Measurements from ENCODE around the gene METTL16.
A peak's percentile ranks its signal among the peaks of the same experiment; 100 is the strongest.

Gene METTL16

GRCh38 chr17:2418572-2418971 lies 93.1 kb downstream of the METTL16 start:
- H3K4me3 ChIP-seq (ENCODE audit: low read depth, low read length): no peak overlapping the region
- DNase-seq (ENCODE audit: low read depth, low spot score): no peak
- no peak for TF ChIP-seq CTCF (IDR thresholded peaks at IDR 0.05; ENCODE audit: low read depth, low read length)
- in situ Hi-C loops (cut with HindIII; ENCODE audit: low sequenced_read_pairs): no loop called here

GRCh38 chr17:2416010-2416734 lies 95.5 kb downstream of the METTL16 start:
- in situ Hi-C loops (cut with HindIII; ENCODE audit: low sequenced_read_pairs): no loop called here
- peak; percentile 91 for DNase-seq (ENCODE audit: low read depth, low spot score)
- TF ChIP-seq CTCF (IDR thresholded peaks at IDR 0.05; ENCODE audit: low read depth, low read length): peak; percentile 93
- no peak overlapping the region for H3K4me3 ChIP-seq (ENCODE audit: low read depth, low read length)

GRCh38 chr17:2415081-2415480 lies 96.6 kb downstream of the METTL16 start:
- DNase-seq (ENCODE audit: low read depth, low spot score): no peak
- H3K4me3 ChIP-seq (ENCODE audit: low read depth, low read length): no peak overlapping the region
- in situ Hi-C loops (cut with HindIII; ENCODE audit: low sequenced_read_pairs): no loop called here
- no peak for TF ChIP-seq CTCF (IDR thresholded peaks at IDR 0.05; ENCODE audit: low read depth, low read length)

- in situ Hi-C loops (cut with HindIII; ENCODE audit: low sequenced_read_pairs): no loop called here
- no peak for DNase-seq (ENCODE audit: low read depth, low spot score)
Observed at GRCh38 chr17:2414446-2415064, 97.1 kb downstream of the METTL16 start.

GRCh38 chr17:2412561-2413021 lies 99.1 kb downstream of the METTL16 start:
- no peak overlapping the region for H3K4me3 ChIP-seq (ENCODE audit: low read depth, low read length)
- in situ Hi-C loops (cut with HindIII; ENCODE audit: low sequenced_read_pairs): no loop called here
- DNase-seq (ENCODE audit: low read depth, low spot score): peak; percentile 54
- peak; percentile 33 for TF ChIP-seq CTCF (IDR thresholded peaks at IDR 0.05; ENCODE audit: low read depth, low read length)

More at GRCh38 chr17:2414446-2415064, 97.1 kb downstream of the METTL16 start:
- no peak overlapping the region for H3K4me3 ChIP-seq (ENCODE audit: low read depth, low read length)
- no peak for TF ChIP-seq CTCF (IDR thresholded peaks at IDR 0.05; ENCODE audit: low read depth, low read length)

- no peak for TF ChIP-seq CTCF (IDR thresholded peaks at IDR 0.05; ENCODE audit: low read depth, low read length)
- DNase-seq (ENCODE audit: low read depth, low spot score): no peak
- in situ Hi-C loops (cut with HindIII; ENCODE audit: low sequenced_read_pairs): no loop called here
- no peak overlapping the region for H3K4me3 ChIP-seq (ENCODE audit: low read depth, low read length)
Observed at GRCh38 chr17:2410951-2411350, 100.7 kb downstream of the METTL16 start.
